Neuronal stem cell (in vitro differentiated cells): ENCODE results near the gene ITIH3.
A peak's percentile ranks its signal among the peaks of the same experiment; 100 is the strongest.

Source experiments
- DNase-seq: peaks from one replicate; pipeline ENCODE4 v3.0.0-alpha.2; 2013; ENCODE audit warnings: low spot score
- H2AFZ ChIP-seq: one replicate; pipeline ENCODE4 v1.6.1; 2013; ENCODE audit warnings: mild to moderate bottlenecking, low read length, inconsistent platforms
- H2AK5ac ChIP-seq: 2 replicates; pipeline ENCODE4 v1.6.1; 2013; ENCODE audit warnings: low read depth, mild to moderate bottlenecking, inconsistent platforms, low read length, moderate library complexity, mixed read lengths
- H2BK120ac ChIP-seq: 2 replicates; pipeline ENCODE4 v1.6.1; 2013; ENCODE audit warnings: low read depth, mild to moderate bottlenecking, inconsistent platforms, low read length, moderate library complexity, mixed read lengths
- H2BK12ac ChIP-seq: one replicate; pipeline ENCODE4 v1.6.1; 2013; ENCODE audit warnings: low read length, inconsistent platforms
- H2BK15ac ChIP-seq: 2 replicates; pipeline ENCODE4 v1.6.1; 2013; ENCODE audit warnings: mild to moderate bottlenecking, low read length, inconsistent platforms, mixed read lengths
- H2BK5ac ChIP-seq: one replicate; pipeline ENCODE4 v1.6.1; 2013; ENCODE audit warnings: inconsistent platforms, mild to moderate bottlenecking, low read length, moderate library complexity
- H3K14ac ChIP-seq: one replicate; pipeline ENCODE4 v1.6.1; 2013; ENCODE audit warnings: low read length, inconsistent platforms
- H3K18ac ChIP-seq: 2 replicates; pipeline ENCODE4 v1.6.1; 2013; ENCODE audit warnings: low read length, inconsistent platforms
- H3K23ac ChIP-seq: 2 replicates; pipeline ENCODE4 v1.6.1; 2013; ENCODE audit warnings: low read depth, mild to moderate bottlenecking, mixed read lengths, low read length, inconsistent platforms; ENCODE audit not compliant: poor library complexity
- H3K27ac ChIP-seq: replicated peaks from 3 replicates; pipeline ENCODE4 v1.5.1; 2013; ENCODE audit warnings: low read length, inconsistent platforms
- H3K27me3 ChIP-seq, 3 experiments: 2 replicates each; pipeline ENCODE4 v1.6.1; 2013; ENCODE audit warnings: low read length in 3 of 3, mild to moderate bottlenecking in 2 of 3, inconsistent platforms in 1 of 3, low read depth in 1 of 3, mixed read lengths in 1 of 3, moderate library complexity in 1 of 3; ENCODE audit not compliant: control insufficient read depth in 3 of 3, insufficient read depth in 3 of 3
- H3K36me3 ChIP-seq, 2 donors: replicated peaks in 1 of 2; 2 replicates each; pipeline ENCODE4 v1.6.1; 2013; ENCODE audit warnings: low read length in 2 of 2; ENCODE audit not compliant: control insufficient read depth in 2 of 2, insufficient read depth in 2 of 2
- H3K4ac ChIP-seq: 2 replicates; pipeline ENCODE4 v1.6.1; 2013; ENCODE audit warnings: inconsistent platforms, mild to moderate bottlenecking, low read length, moderate library complexity
- H3K4me1 ChIP-seq, 2 donors: 1 replicate in 1 of 2; 2 replicates in 1 of 2; pipeline ENCODE4 v1.6.1; 2013; ENCODE audit warnings: low read length in 2 of 2, low read depth in 1 of 2; ENCODE audit not compliant: control insufficient read depth in 2 of 2, insufficient read depth in 1 of 2
- H3K4me2 ChIP-seq: one replicate; pipeline ENCODE4 v1.6.1; 2013; ENCODE audit warnings: mild to moderate bottlenecking, low read length, inconsistent platforms; ENCODE audit not compliant: insufficient read depth, poor library complexity, severe bottlenecking
- H3K4me3 ChIP-seq, 2 donors: 2 replicates each; pipeline ENCODE4 v1.5.1; 2013; ENCODE audit warnings: low read length in 2 of 2, mild to moderate bottlenecking in 2 of 2, inconsistent platforms in 1 of 2, moderate library complexity in 1 of 2
- H3K79me1 ChIP-seq: one replicate; pipeline ENCODE4 v1.6.1; 2013; ENCODE audit warnings: low read depth, mild to moderate bottlenecking, inconsistent platforms, low read length, moderate library complexity
- H3K9ac ChIP-seq: one replicate; pipeline ENCODE4 v1.6.1; 2013; ENCODE audit warnings: mild to moderate bottlenecking, low read depth, low read length, inconsistent platforms; ENCODE audit not compliant: poor library complexity
- H3K9me3 ChIP-seq, 2 donors: replicated peaks in 1 of 2; 2 replicates each; pipeline versions ENCODE3 to v1.6.1; 2013; ENCODE audit warnings: low read length in 2 of 2, mild to moderate bottlenecking in 2 of 2, inconsistent platforms in 1 of 2, low read depth in 1 of 2, mixed read lengths in 1 of 2, moderate library complexity in 1 of 2; ENCODE audit not compliant: control insufficient read depth in 2 of 2, insufficient read depth in 1 of 2
- H4K8ac ChIP-seq: one replicate; pipeline ENCODE4 v1.6.1; 2013; ENCODE audit warnings: low read depth, mild to moderate bottlenecking, inconsistent platforms, low read length, moderate library complexity
- H4K91ac ChIP-seq: one replicate; pipeline ENCODE4 v1.6.1; 2013; ENCODE audit warnings: low read length, low read depth, mild to moderate bottlenecking, inconsistent platforms; ENCODE audit not compliant: poor library complexity
- WGBS, 2 donors: extraction: QIAGEN DNeasy Blood & Tissue Kit; methylation state at CpG; one replicate each; pipeline ENCODE4 v1.1.7; 2013; ENCODE audit warnings: missing lambda C conversion rate in 2 of 2, mixed read lengths in 1 of 2; ENCODE audit not compliant: insufficient read length in 2 of 2, insufficient replicate concordance in 1 of 2; ENCODE audit errors: extremely low coverage in 2 of 2; 5-methylcytosine and 5-hydroxymethylcytosine counted together

The ITIH3 gene

GRCh38 chr3:52822363-52822762, 27.8 kb downstream of the ITIH3 start:
- no peak overlapping the region for H3K14ac ChIP-seq
- H3K4me1 ChIP-seq, result peaks cover 0 to 10% of the 10 kb centered on the region in 2 donors
- H3K79me1 ChIP-seq, result no peaks in the 10 kb centered on the region
- H3K9ac ChIP-seq, result no peak overlapping the region
- no peaks in the 10 kb centered on the region for H3K36me3 ChIP-seq
- no peak overlapping the region for H3K27ac ChIP-seq
- DNase-seq, result no peak
- no peaks in the 10 kb centered on the region for H3K9me3 ChIP-seq
- no peak overlapping the region for H4K91ac ChIP-seq
- H3K4ac ChIP-seq, result no peak overlapping the region
- no peak overlapping the region for H2BK15ac ChIP-seq
- no peak overlapping the region for H3K23ac ChIP-seq
- no peak overlapping the region for H3K4me3 ChIP-seq
- H2AFZ ChIP-seq, result no peak overlapping the region
- no peak overlapping the region for H4K8ac ChIP-seq
- WGBS, 2 donors, result no CpG with 5 or more reads among the region's 5 CpGs
- no peak overlapping the region for H2BK12ac ChIP-seq
- no peak overlapping the region for H2BK5ac ChIP-seq
- H3K4me2 ChIP-seq, result no peak overlapping the region
- H3K27me3 ChIP-seq, result no peaks in the 10 kb centered on the region
- H3K18ac ChIP-seq, result no peak overlapping the region
- no peak overlapping the region for H2AK5ac ChIP-seq
- H2BK120ac ChIP-seq, result no peak overlapping the region

GRCh38 chr3:52824037-52824436, 29.4 kb downstream of the ITIH3 start:
- Histone ChIP-seq H4K91ac (no peak overlapping the region), H3K27ac (no peak overlapping the region), H3K14ac (peak overlapping the region; percentile 83), H3K36me3 (no peaks in the 10 kb centered on the region), H3K23ac (peak overlapping the region; percentile 35), H2AFZ (no peak overlapping the region), H2BK12ac (peak overlapping the region; percentile 48), H2BK15ac (no peak overlapping the region), H2AK5ac (no peak overlapping the region), H3K18ac (no peak overlapping the region), H3K9ac (no peak overlapping the region), H3K27me3 (no peaks in the 10 kb centered on the region), H2BK120ac (no peak overlapping the region), H3K4ac (no peak overlapping the region), H3K4me1 (peaks cover 0 to 8% of the 10 kb centered on the region in 2 donors), H4K8ac (no peak overlapping the region), H3K4me2 (no peak overlapping the region), H3K79me1 (no peaks in the 10 kb centered on the region), H3K4me3 (no peak overlapping the region), H3K9me3 (no peaks in the 10 kb centered on the region), H2BK5ac (no peak overlapping the region)
- no peak for DNase-seq
- WGBS, 2 donors, result no CpG with 5 or more reads among the region's 10 CpGs

GRCh38 chr3:52827441-52827840, 32.8 kb downstream of the ITIH3 start:
- Histone ChIP-seq H3K18ac (no peak overlapping the region), H3K4me3 (no peak overlapping the region), H3K4me1 (peaks cover 0 to 1% of the 10 kb centered on the region in 2 donors), H4K91ac (no peak overlapping the region), H3K79me1 (no peaks in the 10 kb centered on the region), H3K4me2 (no peak overlapping the region), H2BK5ac (no peak overlapping the region), H2AFZ (peak overlapping the region; percentile 35), H2BK12ac (no peak overlapping the region), H3K23ac (no peak overlapping the region), H3K36me3 (no peaks in the 10 kb centered on the region), H2BK15ac (no peak overlapping the region), H3K14ac (no peak overlapping the region), H3K27me3 (no peaks in the 10 kb centered on the region), H2BK120ac (no peak overlapping the region), H4K8ac (no peak overlapping the region), H3K9me3 (no peaks in the 10 kb centered on the region), H2AK5ac (peak overlapping the region; percentile 36), H3K27ac (no peak overlapping the region), H3K9ac (no peak overlapping the region), H3K4ac (no peak overlapping the region)
- no peak for DNase-seq
- no CpG with 5 or more reads among the region's 9 CpGs for WGBS, 2 donors

DNA sequence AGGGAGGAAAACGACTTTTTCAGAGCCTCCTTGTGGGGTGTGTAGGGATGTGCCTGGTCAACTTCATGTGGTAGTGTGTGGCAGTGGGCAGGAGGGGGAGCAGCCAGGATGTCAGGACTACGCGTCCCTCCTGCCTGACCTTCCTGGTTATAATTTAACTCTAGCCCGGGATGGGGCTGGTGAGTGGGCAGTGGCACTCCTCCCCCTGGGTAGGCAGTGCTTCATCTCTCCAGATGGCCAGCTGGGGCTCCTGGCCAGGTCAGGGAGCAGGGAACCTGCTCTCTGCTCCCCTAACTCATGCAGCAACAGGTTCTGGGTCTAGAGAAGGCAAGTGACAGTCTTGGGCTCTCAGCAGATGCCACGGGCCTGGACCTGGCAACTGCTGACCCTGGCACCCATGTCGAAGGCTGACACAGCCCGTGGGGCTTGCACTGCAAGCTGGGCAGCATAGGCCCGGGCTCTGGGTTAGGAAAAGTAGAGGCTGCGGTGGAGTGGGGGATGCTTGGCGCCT, 33.3 kb downstream of the ITIH3 start:
- Histone ChIP-seq H2BK15ac (no peak overlapping the region), H3K4ac (no peak overlapping the region), H3K9me3 (no peaks in the 10 kb centered on the region), H3K9ac (no peak overlapping the region), H2BK120ac (no peak overlapping the region), H3K4me2 (no peak overlapping the region), H3K79me1 (no peaks in the 10 kb centered on the region), H3K18ac (peak overlapping the region; percentile 85), H3K36me3 (no peaks in the 10 kb centered on the region), H3K27ac (no peak overlapping the region), H2BK5ac (no peak overlapping the region), H2AFZ (peak overlapping the region; percentile 35), H3K4me3 (no peak overlapping the region), H4K8ac (no peak overlapping the region), H2BK12ac (no peak overlapping the region), H3K14ac (no peak overlapping the region), H3K23ac (no peak overlapping the region), H3K4me1 (peaks cover 0 to 5% of the 10 kb centered on the region in 2 donors), H4K91ac (peak overlapping the region; percentile 82), H3K27me3 (no peaks in the 10 kb centered on the region), H2AK5ac (peak overlapping the region; percentile 36)
- no CpG with 5 or more reads among the region's 10 CpGs for WGBS, 2 donors
- DNase-seq, result no peak
